HUDEP-2 (cell line): ENCODE measurements around the gene PTPN2.

Source experiments
- DNase-seq, 76 experiments: peaks; one replicate each; lab custom pipeline; 2025; ENCODE audit not compliant: unreplicated experiment in 76 of 76; lab: John Stamatoyannopoulos, UW

The PTPN2 gene

DNA sequence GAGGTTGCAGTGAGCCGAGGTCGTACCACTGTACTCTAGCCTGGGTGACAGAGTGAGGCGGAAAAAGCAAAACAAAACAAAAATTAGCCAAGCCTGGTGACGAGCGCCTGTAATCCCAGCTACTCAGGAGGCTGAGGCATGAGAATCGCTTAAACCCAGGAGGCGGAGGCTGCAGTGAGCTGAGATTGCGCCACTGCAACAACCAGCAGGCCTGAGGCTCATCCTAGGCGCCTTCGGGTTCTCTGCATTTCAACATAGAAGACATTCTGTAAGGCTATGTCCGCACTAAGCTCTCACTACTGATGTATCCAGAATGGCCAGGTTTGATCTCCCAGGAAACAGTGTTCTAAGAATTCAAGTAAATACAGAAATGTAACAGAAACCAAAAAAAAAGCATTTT, 23.5 kb downstream of the PTPN2 start:
- DNase-seq: no peak

DNA sequence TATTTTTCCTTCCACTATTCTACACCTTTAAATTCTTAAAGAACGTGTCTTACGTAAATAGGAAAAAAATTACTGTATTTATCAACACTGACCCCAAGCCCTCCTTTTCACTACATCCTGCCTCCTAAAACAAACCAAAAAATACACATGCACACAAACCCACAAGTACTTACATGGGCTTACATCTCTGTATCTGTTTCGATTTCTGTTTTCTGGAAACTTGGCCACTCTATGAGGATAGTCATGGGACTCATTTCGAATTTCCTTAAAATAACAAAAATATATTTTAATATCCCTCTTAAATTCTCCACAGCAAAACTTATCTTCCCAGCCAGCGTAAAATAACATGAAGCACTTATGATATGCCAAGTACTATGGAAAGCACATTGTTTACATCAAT, 25.0 kb downstream of the PTPN2 start:
- DNase-seq: no peak

DNA sequence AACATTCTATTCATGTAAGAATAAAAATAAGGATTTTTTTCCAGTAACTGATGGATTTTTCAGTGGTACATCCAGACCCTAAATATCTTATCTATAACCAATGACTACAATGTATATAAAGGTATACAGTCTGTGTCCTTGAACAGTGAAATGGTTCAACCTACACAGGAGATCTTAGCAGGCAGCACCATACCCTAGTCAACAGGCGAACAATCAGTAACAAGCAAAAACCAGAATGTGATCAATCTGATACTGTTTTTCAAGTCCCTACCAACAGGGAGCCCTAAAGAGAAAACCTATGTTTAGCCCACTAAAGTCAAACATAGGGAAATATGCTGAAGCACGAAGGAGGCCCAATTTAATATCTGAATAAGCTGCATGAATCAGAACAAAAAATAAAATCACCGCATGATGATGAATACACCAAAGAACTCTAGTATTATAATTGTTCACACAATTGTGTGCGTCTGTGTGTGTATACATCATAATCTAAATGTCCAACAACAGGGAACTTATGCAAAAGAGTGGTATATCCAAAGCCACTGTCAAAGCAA, 26.0 kb downstream of the PTPN2 start:
- DNase-seq: no peak

DNA sequence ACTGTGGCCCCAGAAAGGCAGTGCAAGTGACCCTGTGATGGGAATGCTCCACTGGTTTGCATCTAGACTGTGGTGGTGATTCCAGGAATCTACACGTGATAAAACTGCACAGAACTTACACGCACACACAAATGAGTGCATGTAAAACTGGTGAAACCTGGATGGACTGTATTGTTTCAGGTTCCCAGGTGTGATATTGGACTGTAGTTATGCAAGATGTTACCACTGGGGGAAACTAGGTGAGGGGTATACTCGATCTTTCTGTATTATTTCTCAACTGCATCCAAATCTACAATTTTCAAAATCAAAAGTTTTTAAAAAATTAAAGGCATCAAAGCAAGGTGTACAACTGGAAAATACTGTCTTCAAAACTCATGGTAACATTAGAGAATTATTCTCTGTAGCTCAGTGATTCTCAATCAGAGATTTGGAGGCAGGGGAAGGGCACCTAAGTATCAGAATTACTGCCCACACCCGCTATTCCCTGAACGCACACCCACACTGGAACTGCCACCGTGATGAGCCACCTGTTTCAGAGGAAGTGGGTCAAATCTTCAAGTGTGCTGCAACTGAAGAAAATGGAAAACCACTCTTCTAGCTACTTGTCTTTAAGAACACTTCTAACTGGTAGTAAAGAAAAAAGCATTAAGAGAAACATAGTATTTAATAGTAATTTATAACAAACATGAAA, 26.7 kb downstream of the PTPN2 start:
- no peak for DNase-seq

- no peak for DNase-seq
These were observed 28.1 kb downstream of the PTPN2 start for GRCh38 chr18:12855916-12856315.

- no peak for DNase-seq
These were observed 31.3 kb downstream of the PTPN2 start for GRCh38 chr18:12852566-12853315.

DNA sequence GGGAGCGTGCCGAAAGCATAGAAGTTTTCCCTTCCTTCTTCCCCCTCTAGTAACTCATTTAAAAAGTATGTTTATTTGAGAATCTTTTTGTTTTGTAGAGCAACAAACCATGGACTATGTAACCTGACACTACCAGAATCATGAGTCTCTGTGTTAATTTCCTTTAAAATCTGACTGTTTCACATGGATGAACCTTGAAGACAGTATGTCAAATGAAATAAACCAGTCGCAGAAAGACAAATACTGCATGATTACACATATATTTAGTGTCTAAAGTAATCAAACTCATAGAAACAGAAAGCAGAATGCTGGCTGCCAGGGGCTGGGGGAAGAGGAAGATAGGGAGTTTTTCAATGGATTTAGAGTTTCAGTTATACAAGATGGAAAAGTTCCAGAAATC, 32.3 kb downstream of the PTPN2 start:
- DNase-seq: no peak

DNA sequence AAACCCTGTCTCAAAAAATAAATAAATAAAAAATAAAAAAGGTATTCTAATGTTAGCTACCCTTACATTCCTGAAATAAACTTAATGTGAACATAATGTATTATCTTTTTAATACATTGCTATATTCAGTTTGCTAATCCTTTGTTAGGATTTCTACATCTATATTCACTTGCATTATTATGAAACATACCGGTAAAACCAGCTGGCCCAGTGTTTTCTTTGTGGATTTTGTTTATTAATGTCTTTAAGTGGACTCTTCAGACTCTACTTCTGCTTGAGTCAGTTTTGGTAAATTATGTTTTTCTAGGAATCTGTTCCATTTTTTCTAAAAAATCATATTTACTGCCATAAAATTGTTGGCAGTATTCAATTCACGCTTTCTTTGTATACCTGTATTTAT, 34.5 kb downstream of the PTPN2 start:
- DNase-seq: no peak

- no peak for DNase-seq
These were observed 35.6 kb downstream of the PTPN2 start for GRCh38 chr18:12848405-12848804.

- DNase-seq: no peak
These were observed 39.6 kb downstream of the PTPN2 start for GRCh38 chr18:12844391-12844790.

GRCh38 chr18:12843420-12844350, 40.4 kb downstream of the PTPN2 start:
- peak in 4 of 76 experiments; percentile 0 to 14 (median 1) for DNase-seq

DNA sequence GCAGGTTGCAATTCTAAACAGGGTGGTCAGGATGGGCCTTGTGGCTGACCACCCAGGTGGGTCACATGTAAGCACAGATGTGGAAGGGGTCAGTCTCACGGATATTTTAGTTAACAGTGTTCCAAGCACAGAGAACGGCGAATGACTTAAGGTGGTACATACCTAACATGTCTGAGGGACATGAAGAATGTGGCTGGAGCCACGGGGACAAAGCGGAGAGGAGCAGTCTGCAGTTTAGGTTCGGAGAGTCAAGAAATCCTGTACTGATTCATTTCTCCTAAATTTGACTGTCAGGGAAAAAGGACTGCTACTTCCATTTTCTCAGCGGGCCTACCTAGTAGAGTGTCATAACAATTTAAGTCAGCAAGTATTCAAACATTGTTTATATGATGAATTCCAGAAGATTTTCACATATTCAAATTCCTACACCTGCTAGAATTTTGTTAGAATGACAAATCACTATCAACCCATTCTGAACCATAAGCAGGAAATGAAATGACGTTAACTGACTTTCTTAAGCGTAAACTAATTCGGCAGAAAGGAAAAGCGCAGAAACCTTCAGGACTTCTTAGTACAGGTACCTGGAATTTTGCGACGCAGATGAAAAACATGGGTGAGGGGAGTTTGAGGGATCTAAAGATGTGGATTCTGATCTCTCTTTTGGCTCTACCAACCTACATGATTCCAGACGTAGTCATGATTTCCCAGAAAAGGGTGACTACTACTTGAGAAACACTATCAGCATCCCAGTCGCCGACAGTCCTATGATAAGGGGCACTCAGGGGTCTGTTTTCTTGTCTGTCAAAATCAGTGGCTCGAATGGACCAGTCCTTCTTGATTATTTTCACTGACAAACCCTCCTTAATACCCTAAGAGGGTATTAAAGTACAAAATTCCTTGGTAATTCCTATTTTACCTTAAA, 41.3 kb downstream of the PTPN2 start:
- no peak for DNase-seq

DNA sequence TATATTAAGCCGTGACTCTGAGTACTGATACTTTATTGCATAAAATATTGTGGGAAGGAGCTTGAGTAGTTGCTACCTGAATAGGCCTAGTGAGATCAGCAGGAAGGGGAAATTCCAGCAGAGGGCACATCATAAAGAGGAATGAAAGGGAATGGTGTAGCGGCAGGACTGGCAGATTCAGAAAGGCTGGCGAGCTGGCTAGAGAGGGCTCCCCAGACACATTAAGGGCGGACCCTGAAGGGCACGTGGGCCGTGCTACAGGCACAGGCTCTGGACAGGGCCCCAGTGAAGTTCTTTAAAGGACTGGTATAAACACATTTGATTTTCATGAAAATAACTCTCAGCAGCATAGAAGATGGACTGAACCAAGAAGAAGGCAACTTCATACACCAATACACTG, 43.0 kb downstream of the PTPN2 start:
- DNase-seq: no peak

- no peak for DNase-seq
These were observed 43.7 kb downstream of the PTPN2 start for GRCh38 chr18:12840382-12840781.

DNA sequence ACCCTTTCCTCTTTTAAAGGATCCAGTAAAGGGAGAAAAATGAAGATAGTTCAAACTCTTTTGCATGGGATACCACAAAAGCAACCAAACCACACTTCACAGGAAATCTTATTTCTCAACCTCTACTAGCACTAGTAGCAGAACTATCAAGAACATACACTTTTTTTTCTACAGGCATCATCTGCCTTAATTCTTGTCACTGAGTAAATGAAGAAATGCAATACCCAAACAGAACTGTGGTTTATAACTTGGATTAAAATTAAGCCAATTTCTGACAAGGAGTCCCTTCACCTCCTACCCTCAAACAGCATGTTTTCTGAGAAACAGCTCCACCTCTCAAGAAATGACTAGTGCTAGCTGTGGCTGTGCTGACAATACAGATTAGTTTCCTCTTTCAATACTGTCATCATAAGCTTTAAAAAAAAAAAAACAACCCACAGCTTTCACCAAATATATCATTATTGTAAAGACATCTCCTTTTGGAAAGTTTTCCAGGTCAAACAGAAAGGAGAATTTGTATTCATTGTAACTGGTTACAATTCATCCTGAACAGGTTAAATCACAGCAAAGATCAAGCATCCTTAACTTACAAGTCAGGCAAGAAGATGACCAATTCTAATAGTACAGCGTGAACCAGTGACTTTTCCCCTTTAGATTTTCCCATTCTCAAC, 44.4 kb downstream of the PTPN2 start:
- no peak for DNase-seq

GRCh38 chr18:12839057-12839525, 44.9 kb downstream of the PTPN2 start:
- no peak for DNase-seq

DNA sequence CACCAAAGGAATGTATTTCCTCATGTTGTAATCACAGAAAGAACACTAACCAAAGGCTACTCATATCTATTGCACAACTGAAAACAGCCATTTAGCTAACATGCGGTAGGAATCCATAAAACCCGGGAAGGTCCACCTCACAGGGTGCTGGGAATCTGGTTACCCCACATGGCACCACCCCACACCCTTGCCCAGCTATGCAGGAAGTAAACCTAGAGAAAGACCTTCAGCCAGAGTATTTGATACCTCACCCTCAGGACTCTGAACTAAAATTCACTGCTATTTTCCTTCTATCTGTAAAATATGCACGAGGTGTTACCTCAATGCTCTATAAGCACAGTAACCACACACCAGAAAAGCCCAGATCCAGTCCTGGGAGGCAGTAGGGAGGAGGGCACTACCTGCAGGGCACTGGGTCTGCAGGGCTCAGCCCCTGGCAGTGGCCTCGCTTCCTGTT, 45.8 kb downstream of the PTPN2 start:
- DNase-seq: no peak

DNA sequence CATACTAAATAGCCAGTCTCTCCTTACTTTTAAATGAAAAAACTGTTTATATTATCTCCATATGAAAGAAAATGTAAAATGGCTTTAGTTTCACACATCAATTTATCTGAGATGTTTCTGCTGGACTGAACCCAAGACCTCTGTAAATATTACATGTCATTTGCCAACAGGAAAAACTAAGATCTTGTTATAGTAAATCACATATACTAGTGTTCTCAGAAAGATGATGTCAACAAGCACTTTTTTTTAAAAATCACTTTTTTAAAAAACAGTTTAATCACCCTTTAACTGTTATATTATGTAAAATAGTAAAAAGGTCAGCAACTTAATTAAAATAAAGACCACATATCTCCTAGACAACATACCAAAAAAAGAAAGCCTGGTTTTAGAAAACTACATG, 46.3 kb downstream of the PTPN2 start:
- DNase-seq: no peak

GRCh38 chr18:12836551-12836950, 47.5 kb downstream of the PTPN2 start:
- no peak for DNase-seq
